HepG2 (cell line): ENCODE data around the gene CHCHD6. TPM values are rescaled to one million over a fixed set of nuclear protein-coding genes. Genes with fewer than 3 reads are reported as not detected.

ENCODE experiments used
- ATAC-seq: fragments of 200-7000 bp; cut with Tn5 transposase; 3 replicates; pipeline ENCODE4 v1.9.1; 2020; ENCODE audit warnings: mild to moderate bottlenecking, moderate library complexity
- BruUV-seq: library from RNA; stranded (reverse); fragments of 400-500 nt; replicated peaks from 2 replicates; lab custom pipeline; 2021; lab: Mats Ljungman, UMichigan
- CTCF ChIA-PET: fragments of 300-600 bp; formaldehyde crosslinking; extraction: SDS; loops from one replicate; lab custom pipeline; 2021; ENCODE audit warnings: low total read pairs, inconsistent platforms, low intra/inter-chr PET ratio; lab: Yijun Ruan, JAX
- POLR2A ChIA-PET: fragments of 350-600 bp; sonication (Branson Sonifier 250); formaldehyde crosslinking; loops from one replicate; lab custom pipeline; 2020; ENCODE audit warnings: antibody characterized with exemption, inconsistent platforms; lab: Yijun Ruan, JAX
- DNase-seq: peaks from one replicate; pipeline ENCODE4 v3.0.0-alpha.2; 2015; ENCODE audit warnings: low spot score
- FAIRE-seq: peaks from 3 replicates; lab custom pipeline; 2011; peaks lifted over from hg19 to GRCh38; lab: Jason Lieb, UNC
- H2AFZ ChIP-seq: one replicate; pipeline ENCODE4 v1.6.1; 2011; ENCODE audit warnings: low read length, inconsistent platforms
- H3K27ac ChIP-seq: fragments of 300-600 bp; 3 replicates; pipeline ENCODE4 v1.8.0; 2011; ENCODE audit warnings: mixed run types, mild to moderate bottlenecking, mixed read lengths, low read length, inconsistent platforms; ENCODE audit not compliant: insufficient read depth; ENCODE audit errors: extremely low read length
- H3K27me3 ChIP-seq, 2 experiments: fragments of 200-600 bp in 1 of 2; 2 replicates in 1 of 2; 3 replicates in 1 of 2; pipeline versions ENCODE4 v1.6.0 to v1.8.0; 2011; ENCODE audit warnings: low read length in 2 of 2, mild to moderate bottlenecking in 2 of 2, moderate library complexity in 2 of 2, inconsistent platforms in 1 of 2; ENCODE audit not compliant: insufficient read depth in 2 of 2, control insufficient read depth in 1 of 2
- H3K36me3 ChIP-seq, 2 experiments: fragments of 200-600 bp in 1 of 2; replicated peaks in 1 of 2; 2 replicates in 1 of 2; 3 replicates in 1 of 2; pipeline versions ENCODE4 v1.5.1 to v1.8.0; 2011; ENCODE audit warnings: low read length in 2 of 2, inconsistent platforms in 1 of 2; ENCODE audit not compliant: insufficient read depth in 2 of 2, control insufficient read depth in 1 of 2
- H3K4me1 ChIP-seq: 2 replicates; pipeline ENCODE4 v1.5.1; 2012; ENCODE audit warnings: low read length, inconsistent platforms; ENCODE audit not compliant: insufficient read depth
- H3K4me2 ChIP-seq: 2 replicates; pipeline ENCODE4 v1.6.0; 2011; ENCODE audit warnings: low read depth, low read length, inconsistent platforms
- H3K4me3 ChIP-seq, 3 experiments: fragments of 200-600 bp in 1 of 3; sonication (generic), shearing (Covaris generic) in 1 of 3; replicated peaks in 1 of 3; 2 replicates each; pipeline ENCODE4 v1.5.1; 2011 to 2016; ENCODE audit warnings: low read length in 3 of 3, inconsistent platforms in 2 of 3, low read depth in 2 of 3, mild to moderate bottlenecking in 2 of 3, control low read depth in 1 of 3, mixed read lengths in 1 of 3; ENCODE audit not compliant: insufficient read depth in 1 of 3
- H3K79me2 ChIP-seq: one replicate; pipeline ENCODE4 v1.6.1; 2011; ENCODE audit warnings: low read length, inconsistent platforms; ENCODE audit not compliant: insufficient read depth
- H3K9ac ChIP-seq: 2 replicates; pipeline ENCODE4 v1.6.0; 2011; ENCODE audit warnings: mild to moderate bottlenecking, low read depth, low read length, inconsistent platforms; ENCODE audit not compliant: insufficient read depth
- H3K9me3 ChIP-seq: 2 replicates; pipeline ENCODE4 v1.5.1; 2012; ENCODE audit warnings: mild to moderate bottlenecking, low read length
- H4K20me1 ChIP-seq: 2 replicates; pipeline ENCODE4 v1.6.0; 2011; ENCODE audit warnings: inconsistent platforms, mild to moderate bottlenecking, low read length, moderate library complexity; ENCODE audit not compliant: insufficient read depth
- ETV5 ChIP-seq: IDR thresholded peaks from 2 replicates; pipeline ENCODE4 v1.6.1; 2018; ENCODE audit warnings: missing biosample characterization, missing genetic modification reagents, inconsistent platforms, borderline replicate concordance
- MEIS2 ChIP-seq: sonication (generic); formaldehyde crosslinking; IDR thresholded peaks from 2 replicates; pipeline ENCODE4 v1.9.0; 2021; ENCODE audit warnings: mild to moderate bottlenecking, missing genetic modification reagents
- NAIF1 ChIP-seq: sonication (generic); formaldehyde crosslinking; IDR thresholded peaks from 2 replicates; pipeline ENCODE4 v1.5.0; 2020; ENCODE audit warnings: mild to moderate bottlenecking, missing genetic modification reagents, borderline replicate concordance
- TBP ChIP-seq: sonication (generic); formaldehyde crosslinking; IDR thresholded peaks from 2 replicates; pipeline ENCODE4 v1.5.0; 2020; ENCODE audit warnings: missing genetic modification reagents
- ZIK1 ChIP-seq: sonication (generic); formaldehyde crosslinking; IDR thresholded peaks from 2 replicates; pipeline ENCODE4 v1.5.0; 2020; ENCODE audit warnings: mild to moderate bottlenecking, low read depth, missing genetic modification reagents, borderline replicate concordance
- WGBS: methylation state at CpG from one replicate; pipeline ENCODE4 v1.1.6; 2017; ENCODE audit warnings: low lambda C conversion rate; 5-methylcytosine and 5-hydroxymethylcytosine counted together
- in situ Hi-C: cut with HindIII; loops from 2 replicates; pipeline ENCODE4 v1.10.0; 2017; ENCODE audit warnings: low pct_unique_long_range_greater_than_20kb; ENCODE audit not compliant: extremely low pct_ligation_motif_present
- intact Hi-C: fragments of 100-400 bp; cut with micrococcal nuclease; formaldehyde crosslinking; loops from one replicate; pipeline ENCODE4 v1.10.0; 2022; ENCODE audit not compliant: unreplicated experiment
- polyA plus RNA-seq, 8 experiments: library from polyadenylated mRNA; depleted of rRNA in 3 of 8; stranded (reverse) in 7 of 8; unstranded in 1 of 8; fragments of >200 nt; fragmentation: Illumina TruSeq in 4 of 8; extraction: Trizol in 4 of 8; gene quantifications; 2 replicates each; pipeline versions ENCODE4 v1.2.1 to v1.2.3, GENCODE V29; 2011 to 2016; ENCODE audit warnings: low read depth in 4 of 8, missing spikeins in 1 of 8, mixed read lengths in 1 of 8; ENCODE audit not compliant: insufficient read depth in 1 of 8
- total RNA-seq, 5 experiments: library from RNA; depleted of rRNA; stranded (reverse); fragments of >200 nt; fragmentation: Illumina TruSeq; extraction: Trizol; gene quantifications; 2 replicates each; pipeline ENCODE4 v1.2.3, GENCODE V29; 2016; ENCODE audit warnings: low read depth in 1 of 5
- TF ChIP-seq, protein P1 (sequence below): sonication (generic); formaldehyde crosslinking; IDR thresholded peaks from 2 replicates; pipeline ENCODE4 v1.5.0; 2020; ENCODE audit warnings: missing genetic modification reagents
- TF ChIP-seq, protein P2 (sequence below): sonication (generic); formaldehyde crosslinking; IDR thresholded peaks from 2 replicates; pipeline ENCODE4 v1.4.0; 2020; ENCODE audit warnings: missing genetic modification reagents
- TF ChIP-seq, protein P3 (sequence below): sonication (generic); formaldehyde crosslinking; IDR thresholded peaks from 2 replicates; pipeline ENCODE4 v1.5.0; 2020; ENCODE audit warnings: mild to moderate bottlenecking, missing genetic modification reagents, moderate library complexity
- TF ChIP-seq, protein P4 (sequence below): sonication (generic); formaldehyde crosslinking; IDR thresholded peaks from 2 replicates; pipeline ENCODE4 v1.5.0; 2020; ENCODE audit warnings: missing genetic modification reagents
- TF ChIP-seq, protein P5 (sequence below): sonication (generic); formaldehyde crosslinking; IDR thresholded peaks from 2 replicates; pipeline ENCODE4 v1.4.0; 2020; ENCODE audit warnings: mild to moderate bottlenecking, missing genetic modification reagents

Gene CHCHD6
- total and polyA plus RNA-seq, 2 of the 13 experiments (the other 11 are each of a cell fraction or from before 2014, with no cell fraction given): 20.3 to 20.8 TPM

DNA sequence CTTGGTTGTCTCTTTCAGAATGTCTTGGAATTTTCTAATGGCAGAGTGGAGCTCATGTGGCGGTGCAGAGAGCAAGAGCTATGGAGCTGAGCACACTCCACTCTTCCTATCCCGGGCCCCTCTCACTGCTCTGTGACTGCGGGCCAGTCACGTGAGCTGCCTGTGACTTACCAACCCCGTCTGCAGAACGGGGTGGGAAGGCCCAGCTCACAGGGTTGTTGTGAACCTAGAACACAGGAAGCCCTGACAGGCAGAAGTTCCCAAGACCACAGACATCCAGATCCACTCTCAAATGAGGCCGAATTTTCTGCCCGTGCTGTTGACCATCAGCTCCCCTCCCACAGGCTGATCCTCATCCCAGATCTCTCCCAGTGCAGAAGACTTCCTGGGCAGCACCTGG is 243.4 kb downstream of the CHCHD6 start:
- Histone ChIP-seq H3K4me3 (no peak overlapping the region), H4K20me1 (no peaks in the 10 kb centered on the region), H2AFZ (no peak overlapping the region), H3K9ac (no peak overlapping the region), H3K4me2 (no peak overlapping the region), H3K36me3 (peaks cover 1 to 7% of the 10 kb centered on the region in 2 experiments; a peak in 3 of 5 replicates), H3K79me2 (no peaks in the 10 kb centered on the region), H3K27ac (no peak overlapping the region), H3K9me3 (no peaks in the 10 kb centered on the region), H3K27me3 (no peaks in the 10 kb centered on the region), H3K4me1 (no peaks in the 10 kb centered on the region)
- ChIA-PET POLR2A (no interaction called here), CTCF (no interaction called here)
- FAIRE-seq (no peak), ATAC-seq (no peak), DNase-seq (no peak)
- in situ Hi-C loops: no loop called here
- TF ChIP-seq, protein P1, sequence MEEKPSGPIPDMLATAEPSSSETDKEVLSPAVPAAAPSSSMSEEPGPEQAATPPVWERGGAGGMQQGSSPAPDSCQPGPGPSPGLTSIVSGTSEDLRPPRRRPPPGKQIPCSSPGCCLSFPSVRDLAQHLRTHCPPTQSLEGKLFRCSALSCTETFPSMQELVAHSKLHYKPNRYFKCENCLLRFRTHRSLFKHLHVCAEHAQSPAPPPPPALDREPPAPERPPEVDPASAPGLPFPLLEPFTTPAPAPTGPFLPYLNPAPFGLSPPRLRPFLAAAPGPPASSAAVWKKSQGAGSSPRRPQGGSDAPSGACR (CRISPR knock-in tag): no peak
- TF ChIP-seq MEIS2 (CRISPR knock-in tag): no peak
- no peak for TF ChIP-seq NAIF1 (CRISPR knock-in tag)
- TF ChIP-seq, protein P2, sequence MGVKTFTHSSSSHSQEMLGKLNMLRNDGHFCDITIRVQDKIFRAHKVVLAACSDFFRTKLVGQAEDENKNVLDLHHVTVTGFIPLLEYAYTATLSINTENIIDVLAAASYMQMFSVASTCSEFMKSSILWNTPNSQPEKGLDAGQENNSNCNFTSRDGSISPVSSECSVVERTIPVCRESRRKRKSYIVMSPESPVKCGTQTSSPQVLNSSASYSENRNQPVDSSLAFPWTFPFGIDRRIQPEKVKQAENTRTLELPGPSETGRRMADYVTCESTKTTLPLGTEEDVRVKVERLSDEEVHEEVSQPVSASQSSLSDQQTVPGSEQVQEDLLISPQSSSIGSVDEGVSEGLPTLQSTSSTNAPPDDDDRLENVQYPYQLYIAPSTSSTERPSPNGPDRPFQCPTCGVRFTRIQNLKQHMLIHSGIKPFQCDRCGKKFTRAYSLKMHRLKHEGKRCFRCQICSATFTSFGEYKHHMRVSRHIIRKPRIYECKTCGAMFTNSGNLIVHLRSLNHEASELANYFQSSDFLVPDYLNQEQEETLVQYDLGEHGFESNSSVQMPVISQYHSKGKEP (CRISPR knock-in tag): no peak
- TF ChIP-seq ETV5: no peak
- TF ChIP-seq, protein P3, sequence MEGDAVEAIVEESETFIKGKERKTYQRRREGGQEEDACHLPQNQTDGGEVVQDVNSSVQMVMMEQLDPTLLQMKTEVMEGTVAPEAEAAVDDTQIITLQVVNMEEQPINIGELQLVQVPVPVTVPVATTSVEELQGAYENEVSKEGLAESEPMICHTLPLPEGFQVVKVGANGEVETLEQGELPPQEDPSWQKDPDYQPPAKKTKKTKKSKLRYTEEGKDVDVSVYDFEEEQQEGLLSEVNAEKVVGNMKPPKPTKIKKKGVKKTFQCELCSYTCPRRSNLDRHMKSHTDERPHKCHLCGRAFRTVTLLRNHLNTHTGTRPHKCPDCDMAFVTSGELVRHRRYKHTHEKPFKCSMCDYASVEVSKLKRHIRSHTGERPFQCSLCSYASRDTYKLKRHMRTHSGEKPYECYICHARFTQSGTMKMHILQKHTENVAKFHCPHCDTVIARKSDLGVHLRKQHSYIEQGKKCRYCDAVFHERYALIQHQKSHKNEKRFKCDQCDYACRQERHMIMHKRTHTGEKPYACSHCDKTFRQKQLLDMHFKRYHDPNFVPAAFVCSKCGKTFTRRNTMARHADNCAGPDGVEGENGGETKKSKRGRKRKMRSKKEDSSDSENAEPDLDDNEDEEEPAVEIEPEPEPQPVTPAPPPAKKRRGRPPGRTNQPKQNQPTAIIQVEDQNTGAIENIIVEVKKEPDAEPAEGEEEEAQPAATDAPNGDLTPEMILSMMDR (CRISPR knock-in tag): no peak
- TF ChIP-seq TBP (CRISPR knock-in tag): no peak
- TF ChIP-seq, protein P4, sequence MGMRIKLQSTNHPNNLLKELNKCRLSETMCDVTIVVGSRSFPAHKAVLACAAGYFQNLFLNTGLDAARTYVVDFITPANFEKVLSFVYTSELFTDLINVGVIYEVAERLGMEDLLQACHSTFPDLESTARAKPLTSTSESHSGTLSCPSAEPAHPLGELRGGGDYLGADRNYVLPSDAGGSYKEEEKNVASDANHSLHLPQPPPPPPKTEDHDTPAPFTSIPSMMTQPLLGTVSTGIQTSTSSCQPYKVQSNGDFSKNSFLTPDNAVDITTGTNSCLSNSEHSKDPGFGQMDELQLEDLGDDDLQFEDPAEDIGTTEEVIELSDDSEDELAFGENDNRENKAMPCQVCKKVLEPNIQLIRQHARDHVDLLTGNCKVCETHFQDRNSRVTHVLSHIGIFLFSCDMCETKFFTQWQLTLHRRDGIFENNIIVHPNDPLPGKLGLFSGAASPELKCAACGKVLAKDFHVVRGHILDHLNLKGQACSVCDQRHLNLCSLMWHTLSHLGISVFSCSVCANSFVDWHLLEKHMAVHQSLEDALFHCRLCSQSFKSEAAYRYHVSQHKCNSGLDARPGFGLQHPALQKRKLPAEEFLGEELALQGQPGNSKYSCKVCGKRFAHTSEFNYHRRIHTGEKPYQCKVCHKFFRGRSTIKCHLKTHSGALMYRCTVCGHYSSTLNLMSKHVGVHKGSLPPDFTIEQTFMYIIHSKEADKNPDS (CRISPR knock-in tag): no peak
- TF ChIP-seq, protein P5, sequence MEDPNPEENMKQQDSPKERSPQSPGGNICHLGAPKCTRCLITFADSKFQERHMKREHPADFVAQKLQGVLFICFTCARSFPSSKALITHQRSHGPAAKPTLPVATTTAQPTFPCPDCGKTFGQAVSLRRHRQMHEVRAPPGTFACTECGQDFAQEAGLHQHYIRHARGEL (CRISPR knock-in tag): no peak
- TF ChIP-seq ZIK1: no peak
- intact Hi-C loops: no loop called here
- WGBS: 85% methylated on average over 8 of the region's 8 CpGs
- no TSS peak for BruUV-seq
